Upper lobe of left lung (tissue), 4 donors: Measurements from ENCODE around the gene GATAD2A.

Source experiments
- POLR2A ChIP-seq, 4 donors: fragments of 450-650 bp; IDR thresholded peaks; one replicate each; pipeline ENCODE4 v1.5.1; 2016 to 2017; ENCODE audit warnings: antibody characterized with exemption in 4 of 4, mild to moderate bottlenecking in 2 of 4
- POLR2AphosphoS5 ChIP-seq, 2 donors: sonication (generic); formaldehyde crosslinking; IDR thresholded peaks; one replicate each; pipeline ENCODE4 v1.5.1; 2017; ENCODE audit warnings: antibody characterized with exemption in 2 of 2

GRCh38 chr19:19436137-19436691 is 30.7 kb downstream of the GATAD2A start:
- TF ChIP-seq POLR2A (IDR thresholded peaks at IDR 0.05): no peak
- TF ChIP-seq POLR2AphosphoS5 (IDR thresholded peaks at IDR 0.05): no peak
